Breast epithelium (tissue), 3 donors: ENCODE data around the gene HHATL.

Experiments used
- POLR2AphosphoS5 ChIP-seq, 3 donors: sonication (generic); formaldehyde crosslinking; IDR thresholded peaks; one replicate each; pipeline ENCODE4 v1.6.1; 2017; ENCODE audit warnings: antibody characterized with exemption in 3 of 3
- TF ChIP-seq, protein P1 (sequence below), 3 donors: fragments of 450-650 bp; IDR thresholded peaks; one replicate each; pipeline ENCODE4 v1.5.1; 2016 to 2017; ENCODE audit warnings: antibody characterized with exemption in 3 of 3, mild to moderate bottlenecking in 3 of 3, moderate library complexity in 3 of 3

DNA sequence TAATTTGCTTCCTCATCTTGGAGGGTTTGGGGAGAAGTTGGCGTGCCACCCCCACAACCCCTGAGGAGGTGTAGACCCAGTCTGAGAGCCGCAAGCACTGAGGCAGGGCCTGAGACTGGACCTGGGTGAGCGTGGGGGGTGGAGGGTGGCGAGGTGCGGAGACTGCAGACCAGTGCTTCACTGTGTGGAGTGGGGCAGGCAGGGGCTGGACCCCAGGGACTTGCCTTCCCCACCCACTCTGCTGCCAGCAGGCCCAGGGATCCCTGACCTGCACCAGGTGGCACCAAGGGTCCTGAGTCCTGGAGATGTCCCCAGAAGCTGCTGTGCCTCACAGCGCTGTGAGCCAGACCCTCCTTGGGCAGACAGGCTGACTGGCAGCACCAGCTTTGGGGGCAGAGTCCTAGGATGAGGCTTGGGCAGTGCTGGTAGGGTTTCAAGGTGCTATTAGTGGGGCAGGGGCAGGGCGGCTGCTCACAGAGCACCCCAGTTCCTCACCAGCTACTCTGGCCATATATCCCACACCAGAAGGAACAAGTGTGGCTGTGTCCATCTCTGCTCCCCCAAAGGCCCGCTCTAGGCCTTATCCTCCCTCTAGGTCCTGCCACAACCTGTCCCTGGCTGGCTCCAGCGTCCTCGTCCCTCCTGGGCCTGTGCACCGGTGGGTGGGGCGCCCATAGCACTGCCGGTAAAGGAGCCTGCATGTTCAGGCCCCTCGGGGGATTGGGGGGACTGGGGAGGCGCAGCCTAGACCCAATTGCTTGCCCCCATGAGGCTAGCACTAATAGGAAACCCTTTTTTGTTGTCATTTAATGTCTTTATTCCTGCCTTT lies 37.3 kb downstream of the HHATL start:
- TF ChIP-seq, protein P1, sequence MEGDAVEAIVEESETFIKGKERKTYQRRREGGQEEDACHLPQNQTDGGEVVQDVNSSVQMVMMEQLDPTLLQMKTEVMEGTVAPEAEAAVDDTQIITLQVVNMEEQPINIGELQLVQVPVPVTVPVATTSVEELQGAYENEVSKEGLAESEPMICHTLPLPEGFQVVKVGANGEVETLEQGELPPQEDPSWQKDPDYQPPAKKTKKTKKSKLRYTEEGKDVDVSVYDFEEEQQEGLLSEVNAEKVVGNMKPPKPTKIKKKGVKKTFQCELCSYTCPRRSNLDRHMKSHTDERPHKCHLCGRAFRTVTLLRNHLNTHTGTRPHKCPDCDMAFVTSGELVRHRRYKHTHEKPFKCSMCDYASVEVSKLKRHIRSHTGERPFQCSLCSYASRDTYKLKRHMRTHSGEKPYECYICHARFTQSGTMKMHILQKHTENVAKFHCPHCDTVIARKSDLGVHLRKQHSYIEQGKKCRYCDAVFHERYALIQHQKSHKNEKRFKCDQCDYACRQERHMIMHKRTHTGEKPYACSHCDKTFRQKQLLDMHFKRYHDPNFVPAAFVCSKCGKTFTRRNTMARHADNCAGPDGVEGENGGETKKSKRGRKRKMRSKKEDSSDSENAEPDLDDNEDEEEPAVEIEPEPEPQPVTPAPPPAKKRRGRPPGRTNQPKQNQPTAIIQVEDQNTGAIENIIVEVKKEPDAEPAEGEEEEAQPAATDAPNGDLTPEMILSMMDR (IDR thresholded peaks at IDR 0.05), result no peak
- no peak for TF ChIP-seq POLR2AphosphoS5 (IDR thresholded peaks at IDR 0.05)
